Keratinocyte (primary cell): ENCODE measurements around the gene CDYL.
A peak's percentile ranks its signal among the peaks of the same experiment; 100 is the strongest.

Experiments
- EZH2 ChIP-seq: IDR thresholded peaks from one replicate; pipeline ENCODE4 v1.6.1; 2012; ENCODE audit warnings: inconsistent platforms, mild to moderate bottlenecking, low read length, moderate library complexity
- TF ChIP-seq, protein P1 (sequence below), 3 experiments: IDR thresholded peaks in 1 of 3; conservative IDR thresholded peaks in 1 of 3; optimal IDR thresholded peaks in 1 of 3; 2 replicates in 2 of 3; 3 replicates in 1 of 3; pipeline versions ENCODE3 to v1.5.1; 2011; ENCODE audit warnings: low read length in 3 of 3, mild to moderate bottlenecking in 3 of 3, moderate library complexity in 2 of 3, control low read depth in 1 of 3, inconsistent platforms in 1 of 3; ENCODE audit not compliant: insufficient read depth in 2 of 3; ENCODE audit errors: extremely low read depth in 1 of 3

- TF ChIP-seq, protein P1, sequence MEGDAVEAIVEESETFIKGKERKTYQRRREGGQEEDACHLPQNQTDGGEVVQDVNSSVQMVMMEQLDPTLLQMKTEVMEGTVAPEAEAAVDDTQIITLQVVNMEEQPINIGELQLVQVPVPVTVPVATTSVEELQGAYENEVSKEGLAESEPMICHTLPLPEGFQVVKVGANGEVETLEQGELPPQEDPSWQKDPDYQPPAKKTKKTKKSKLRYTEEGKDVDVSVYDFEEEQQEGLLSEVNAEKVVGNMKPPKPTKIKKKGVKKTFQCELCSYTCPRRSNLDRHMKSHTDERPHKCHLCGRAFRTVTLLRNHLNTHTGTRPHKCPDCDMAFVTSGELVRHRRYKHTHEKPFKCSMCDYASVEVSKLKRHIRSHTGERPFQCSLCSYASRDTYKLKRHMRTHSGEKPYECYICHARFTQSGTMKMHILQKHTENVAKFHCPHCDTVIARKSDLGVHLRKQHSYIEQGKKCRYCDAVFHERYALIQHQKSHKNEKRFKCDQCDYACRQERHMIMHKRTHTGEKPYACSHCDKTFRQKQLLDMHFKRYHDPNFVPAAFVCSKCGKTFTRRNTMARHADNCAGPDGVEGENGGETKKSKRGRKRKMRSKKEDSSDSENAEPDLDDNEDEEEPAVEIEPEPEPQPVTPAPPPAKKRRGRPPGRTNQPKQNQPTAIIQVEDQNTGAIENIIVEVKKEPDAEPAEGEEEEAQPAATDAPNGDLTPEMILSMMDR (optimal IDR thresholded peaks at IDR 0.05 in 1 of 3, IDR thresholded peaks at IDR 0.05 in 1 of 3, conservative IDR thresholded peaks at IDR 0.05 in 1 of 3; ENCODE audit: extremely low read depth in 1 of 3, insufficient read depth in 2 of 3, low read length in 3 of 3): no peak
- peak; percentile 54 for TF ChIP-seq EZH2
Observed at GRCh38 chr6:4774715-4775493, 1.3 kb upstream of the CDYL start.
